Stimulated activated CD4-positive, alpha-beta T cell treated with anti-CD3 and anti-CD28 coated beads, Interleukin-2, amount 100 ng/mL, for 4 hours (primary cell): ENCODE data around the gene NBEA.
"Not testable (repeated sequence)": the region's sequence is repeated elsewhere in the genome, so short reads cannot be mapped to it uniquely, and the experiment has no call there.

ENCODE experiments used
- DNase-seq: peaks from one replicate; pipeline ENCODE4 v3.0.0-alpha.2; 2020; ENCODE audit warnings: low read depth

The NBEA gene

DNA sequence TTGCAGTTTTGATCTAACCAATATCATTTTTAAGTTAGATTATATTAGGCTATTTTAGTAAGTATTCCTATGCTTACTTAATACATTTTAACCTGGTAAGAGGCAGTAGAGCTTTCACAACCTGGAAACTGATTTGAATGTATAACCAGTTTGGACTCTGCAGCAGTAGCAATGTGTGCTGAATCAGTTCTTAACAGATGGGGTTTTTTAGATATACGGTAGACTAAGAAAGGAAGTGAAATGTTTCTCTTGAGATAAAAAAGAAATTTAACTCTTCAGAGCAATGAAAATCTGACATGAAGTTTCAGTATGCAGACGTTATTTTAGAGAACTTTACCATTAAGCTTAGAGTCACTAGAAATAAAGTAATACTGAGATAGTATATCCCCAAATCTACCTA is 2.7 kb downstream of the NBEA start:
- DNase-seq: no peak

DNA sequence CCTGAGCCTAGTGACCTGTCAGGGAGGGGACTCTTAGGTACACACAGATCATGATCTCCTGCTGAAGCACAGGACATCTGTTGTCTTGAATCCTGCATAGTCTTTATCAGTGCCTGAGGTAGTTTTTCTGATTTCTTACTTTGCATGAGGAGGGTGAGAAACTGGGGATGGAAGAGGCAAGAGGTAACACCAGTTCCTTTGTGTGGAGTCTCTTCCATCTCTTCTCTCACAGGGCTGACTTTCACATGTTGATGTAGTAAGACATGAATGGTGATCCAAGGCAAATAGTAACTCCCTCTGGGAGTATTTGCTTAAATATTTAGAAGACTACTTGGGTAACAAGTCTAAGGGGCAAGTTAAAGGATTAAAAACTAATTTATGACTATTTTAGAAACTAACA is 9.5 kb downstream of the NBEA start:
- no peak for DNase-seq

DNA sequence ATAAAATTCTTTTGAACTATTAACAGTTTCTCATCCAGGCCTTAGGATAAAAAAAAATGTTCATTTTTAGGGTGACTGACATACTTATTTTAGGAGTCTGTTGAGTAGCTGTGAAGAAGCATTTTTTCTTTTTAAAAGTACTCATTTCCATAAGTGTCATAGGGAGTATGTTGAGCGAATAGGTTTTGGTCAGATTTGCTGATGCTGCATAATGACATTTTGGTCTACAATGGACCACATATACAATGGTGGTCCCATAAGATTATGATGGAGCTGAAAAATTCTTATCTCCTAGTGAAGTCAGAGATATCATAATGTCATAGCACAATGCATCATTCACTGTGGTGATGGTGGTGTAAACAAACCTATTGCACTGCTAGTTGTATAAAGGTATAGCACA is 17.4 kb downstream of the NBEA start:
- DNase-seq: no peak

DNA sequence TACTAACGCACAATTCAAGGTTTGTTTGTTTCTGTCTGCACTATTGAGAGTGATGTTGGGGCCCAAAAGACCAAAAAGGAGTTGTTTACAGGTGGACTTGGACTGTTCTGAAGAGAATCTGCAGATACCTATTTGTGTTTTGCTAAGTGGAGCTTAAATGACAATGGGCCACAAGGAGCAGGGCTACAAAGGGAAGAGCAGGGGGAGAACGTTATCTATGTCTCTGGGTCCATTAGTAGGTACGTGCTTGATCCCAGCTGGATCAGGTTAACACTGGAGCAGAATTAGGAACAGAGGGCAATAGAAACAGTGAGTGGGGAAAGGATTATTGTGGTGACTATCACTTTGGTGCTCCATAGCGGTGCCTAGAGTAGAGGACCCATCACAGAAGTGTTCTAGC is 22.5 kb downstream of the NBEA start:
- no peak for DNase-seq

- DNase-seq: no peak
These were observed 25.9 kb downstream of the NBEA start for GRCh38 chr13:34967851-34968562.

DNA sequence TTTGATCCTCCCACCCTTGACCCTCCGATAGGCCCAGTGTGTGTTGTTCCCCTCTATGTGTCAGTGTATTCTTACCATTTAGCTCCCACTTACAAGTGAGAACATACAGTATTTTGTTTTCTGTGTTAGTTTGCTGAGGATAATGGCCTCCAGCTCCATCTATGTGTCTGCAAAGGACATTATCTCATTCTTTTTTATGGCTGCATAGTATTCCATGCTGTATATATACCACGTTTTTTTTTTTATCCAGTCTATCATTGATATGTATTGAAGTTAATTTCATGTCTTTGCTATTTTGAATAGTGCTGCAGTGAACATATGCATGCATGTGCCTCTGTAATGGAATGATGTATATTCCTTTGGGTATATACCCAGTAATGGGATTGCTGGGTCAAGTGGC is 27.5 kb downstream of the NBEA start:
- DNase-seq: not testable (repeated sequence)

DNA sequence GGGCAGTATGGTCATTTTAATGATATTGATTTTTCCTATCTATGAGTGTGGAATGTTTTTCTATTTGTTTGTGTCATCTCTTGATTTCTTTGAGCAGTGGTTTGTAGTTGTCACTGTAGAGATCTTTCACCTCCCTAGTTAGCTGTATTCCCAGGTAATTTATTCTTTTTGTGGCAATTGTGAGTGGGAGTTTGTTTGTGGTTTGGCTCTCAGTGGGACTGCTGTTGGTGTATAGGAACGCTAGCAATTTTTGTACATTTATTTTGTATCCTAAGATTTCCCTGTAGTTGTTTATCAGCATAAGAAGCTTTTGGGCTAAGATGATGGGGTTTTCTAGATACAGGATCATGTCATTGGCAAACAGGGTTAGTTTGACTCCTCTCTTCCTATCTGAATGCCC is 28.9 kb downstream of the NBEA start:
- DNase-seq: no peak

DNA sequence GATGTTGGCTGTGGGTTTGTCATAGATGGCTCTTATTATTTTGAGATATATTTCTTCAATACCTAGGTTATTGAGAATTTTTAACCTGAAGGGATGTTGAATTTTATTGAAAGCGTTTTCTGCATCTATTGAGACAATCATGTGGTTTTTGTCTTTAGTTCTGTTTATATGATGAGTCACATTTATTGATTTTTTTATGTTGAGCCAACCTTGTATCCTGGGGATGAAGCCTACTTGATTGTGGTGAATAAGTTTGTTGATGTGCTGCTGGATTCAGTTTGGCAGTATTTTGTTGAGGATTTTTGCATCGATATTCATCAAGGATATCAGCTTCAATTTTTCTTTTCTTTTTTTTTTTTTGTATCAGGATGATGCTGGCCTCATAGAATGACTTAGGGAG is 29.4 kb downstream of the NBEA start:
- no peak for DNase-seq

DNA sequence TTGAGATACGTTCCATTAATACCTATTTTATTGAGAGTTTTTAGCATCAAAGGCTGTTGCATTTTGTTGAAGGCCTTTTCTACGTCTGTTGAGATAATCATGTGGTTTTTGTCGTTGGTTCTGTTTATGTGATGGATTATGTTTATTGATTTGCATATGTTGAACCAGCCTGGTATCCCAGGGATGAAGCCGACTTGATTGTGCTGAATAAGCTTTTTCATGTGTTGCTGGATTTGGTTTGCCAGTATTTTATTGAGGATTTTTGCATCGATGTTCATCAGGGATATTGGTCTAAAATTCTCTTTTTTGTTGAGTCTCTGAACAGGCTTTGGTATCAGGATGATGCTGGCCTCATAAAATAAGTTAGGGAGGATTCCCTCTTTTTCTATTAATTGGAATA is 43.1 kb downstream of the NBEA start:
- DNase-seq: not testable (repeated sequence)

DNA sequence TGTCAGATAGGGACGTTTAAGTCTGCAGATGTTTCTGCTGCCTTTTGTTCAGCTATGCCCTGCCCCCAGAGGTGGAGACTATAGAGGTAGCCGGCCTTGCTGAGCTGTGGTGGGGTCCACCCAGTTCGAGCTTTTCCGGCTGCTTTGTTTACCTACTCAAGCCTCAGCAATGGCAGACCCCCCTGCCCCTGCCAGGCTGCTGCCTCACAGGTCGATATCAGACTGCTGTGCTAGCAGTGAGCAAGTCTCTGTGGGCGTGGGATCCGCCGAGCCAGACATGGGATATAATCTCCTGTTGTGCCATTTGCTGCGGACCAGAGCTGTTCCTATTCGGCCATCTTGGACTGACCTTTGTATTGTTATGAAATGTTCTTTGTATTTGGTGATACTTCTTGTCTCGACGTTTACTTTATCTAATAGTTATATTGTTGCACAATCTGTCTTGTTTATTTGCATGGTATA is 46.3 kb downstream of the NBEA start:
- DNase-seq: no peak

- DNase-seq: no peak
These were observed 48.5 kb downstream of the NBEA start for GRCh38 chr13:34990399-34991214.

GRCh38 chr13:34993470-34993869 is 51.4 kb downstream of the NBEA start:
- DNase-seq: no peak

- not testable (repeated sequence) for DNase-seq
These were observed 61.7 kb downstream of the NBEA start for GRCh38 chr13:35003734-35004133.

GRCh38 chr13:35005051-35005450 is 63.0 kb downstream of the NBEA start:
- DNase-seq: no peak

- DNase-seq: no peak
These were observed 72.6 kb downstream of the NBEA start for GRCh38 chr13:35014606-35015213.

DNA sequence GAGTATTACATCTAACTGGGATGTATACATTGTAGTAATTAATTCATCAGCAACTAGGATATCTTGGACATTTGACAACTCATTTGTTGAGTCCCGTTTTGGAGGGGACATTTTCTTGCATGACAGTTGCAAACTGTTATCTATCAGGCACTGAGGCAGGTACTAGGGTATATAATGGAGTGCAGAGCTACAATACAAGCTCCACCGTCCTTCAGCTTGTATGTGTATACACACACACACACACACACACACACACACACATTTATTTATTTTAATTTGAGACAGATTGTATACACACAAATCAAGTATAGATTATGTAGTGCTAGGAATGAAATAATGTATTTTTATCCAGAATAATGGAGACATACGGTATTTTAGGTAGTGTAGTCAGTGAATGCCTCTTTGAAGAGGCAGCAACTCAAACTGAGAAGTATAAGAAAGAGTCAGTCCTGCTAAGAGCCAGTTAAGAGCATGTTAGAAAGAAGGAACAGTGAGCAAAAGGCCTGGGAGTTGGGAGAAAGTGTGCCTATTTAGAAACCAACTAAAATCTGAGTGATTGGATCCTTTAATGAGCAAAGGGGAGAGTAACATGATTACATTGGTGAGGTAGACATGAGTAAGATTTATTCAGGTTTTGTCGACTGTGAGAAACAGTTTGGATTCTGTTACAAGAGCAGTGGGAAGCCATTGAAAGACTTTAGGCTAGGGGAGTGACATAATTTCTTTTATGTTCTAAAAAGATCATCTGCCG is 74.5 kb downstream of the NBEA start:
- DNase-seq: no peak

DNA sequence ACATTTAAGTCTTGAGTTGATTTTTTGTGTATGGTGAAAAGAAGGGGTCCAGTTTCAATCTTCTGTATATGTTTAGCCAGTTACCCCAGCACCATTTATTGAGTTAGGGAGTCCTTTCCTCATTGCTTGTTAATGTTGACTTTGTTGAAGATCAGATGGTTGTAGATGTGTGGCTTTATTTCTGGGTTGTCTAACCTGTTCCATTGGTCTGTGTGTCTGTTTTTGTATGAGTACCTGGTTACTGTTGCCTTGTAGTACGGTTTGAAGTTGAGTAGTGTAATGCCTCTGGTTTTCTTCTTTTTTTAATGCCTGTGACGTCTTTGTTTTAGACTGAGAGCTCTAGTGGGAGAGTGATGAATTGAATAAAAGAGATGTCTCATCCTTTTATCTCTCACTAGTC is 83.2 kb downstream of the NBEA start:
- no peak for DNase-seq

DNA sequence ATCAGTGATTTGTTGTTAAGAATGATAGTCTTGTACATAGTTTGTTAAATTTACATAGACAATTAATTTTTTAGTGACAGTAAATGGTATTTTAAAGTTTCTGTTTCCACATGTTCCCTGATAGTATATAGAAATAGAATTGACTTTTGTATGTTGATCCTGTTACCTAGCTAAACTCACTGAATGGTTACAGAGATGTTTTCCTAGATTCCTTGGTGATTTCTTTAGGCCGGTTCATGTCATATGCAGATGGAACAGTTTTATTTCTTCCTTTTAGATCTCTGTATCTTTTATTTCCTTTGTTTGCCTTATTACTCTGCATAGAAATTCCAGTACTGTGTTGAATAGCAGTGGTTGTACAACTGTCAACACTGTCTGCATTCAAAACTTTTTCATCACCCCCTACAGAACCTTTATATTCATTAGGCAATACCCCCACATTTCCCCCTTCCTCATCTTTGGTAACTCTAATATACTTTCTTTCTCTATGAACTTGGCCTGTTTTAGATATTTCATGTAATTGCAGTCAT is 86.3 kb downstream of the NBEA start:
- no peak for DNase-seq

- no peak for DNase-seq
These were observed 96.9 kb downstream of the NBEA start for GRCh38 chr13:35039012-35039411.

- no peak for DNase-seq
These were observed 104.5 kb downstream of the NBEA start for GRCh38 chr13:35046587-35046986.

GRCh38 chr13:35055705-35056104 is 113.6 kb downstream of the NBEA start:
- DNase-seq: no peak

GRCh38 chr13:35057858-35058257 is 115.8 kb downstream of the NBEA start:
- no peak for DNase-seq
